Measurements from ENCODE around the gene TNFSF8. TPM values are rescaled to one million over a fixed set of nuclear protein-coding genes. Genes with fewer than 3 reads are reported as not detected.

The TNFSF8 gene
- polyA plus RNA-seq, 1 experiment: not detected

DNA sequence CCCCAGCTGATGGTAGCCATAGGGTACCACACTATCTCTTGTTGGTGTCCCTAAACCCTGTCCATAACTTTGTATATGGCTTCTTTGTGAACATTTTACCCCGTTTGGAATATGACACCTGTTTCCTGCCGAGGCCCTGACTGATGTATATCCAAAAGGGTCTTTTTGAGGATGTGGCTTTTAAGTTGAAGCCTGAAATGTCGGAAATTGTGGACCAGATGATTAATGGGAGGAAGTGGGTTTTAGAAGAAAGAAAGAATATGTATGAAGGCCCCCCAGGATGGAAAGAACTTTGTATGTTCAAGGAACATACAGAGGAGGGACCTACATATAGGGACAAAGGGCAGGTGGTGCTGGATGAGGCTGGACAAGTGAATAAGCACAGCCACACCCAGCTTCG is 16.7 kb upstream of the TNFSF8 start:
- Histone ChIP-seq H3K4me3 (ENCODE audit: low read depth, low read length) (no peak overlapping the region), H3K36me3 (ENCODE audit: control insufficient read depth, insufficient read depth, low read length) (no peaks in the 10 kb centered on the region), H3K27me3 (ENCODE audit: control insufficient read depth, insufficient read depth, low read length) (peaks cover 4% of the 10 kb centered on the region)
- ChIA-PET POLR2A (no interaction called here), CTCF (no interaction called here)
- DNase-seq (ENCODE audit: low read depth): no peak
- TF ChIP-seq CTCF (IDR thresholded peaks at IDR 0.05; ENCODE audit: insufficient read depth, low read depth, low read length): no peak

DNA sequence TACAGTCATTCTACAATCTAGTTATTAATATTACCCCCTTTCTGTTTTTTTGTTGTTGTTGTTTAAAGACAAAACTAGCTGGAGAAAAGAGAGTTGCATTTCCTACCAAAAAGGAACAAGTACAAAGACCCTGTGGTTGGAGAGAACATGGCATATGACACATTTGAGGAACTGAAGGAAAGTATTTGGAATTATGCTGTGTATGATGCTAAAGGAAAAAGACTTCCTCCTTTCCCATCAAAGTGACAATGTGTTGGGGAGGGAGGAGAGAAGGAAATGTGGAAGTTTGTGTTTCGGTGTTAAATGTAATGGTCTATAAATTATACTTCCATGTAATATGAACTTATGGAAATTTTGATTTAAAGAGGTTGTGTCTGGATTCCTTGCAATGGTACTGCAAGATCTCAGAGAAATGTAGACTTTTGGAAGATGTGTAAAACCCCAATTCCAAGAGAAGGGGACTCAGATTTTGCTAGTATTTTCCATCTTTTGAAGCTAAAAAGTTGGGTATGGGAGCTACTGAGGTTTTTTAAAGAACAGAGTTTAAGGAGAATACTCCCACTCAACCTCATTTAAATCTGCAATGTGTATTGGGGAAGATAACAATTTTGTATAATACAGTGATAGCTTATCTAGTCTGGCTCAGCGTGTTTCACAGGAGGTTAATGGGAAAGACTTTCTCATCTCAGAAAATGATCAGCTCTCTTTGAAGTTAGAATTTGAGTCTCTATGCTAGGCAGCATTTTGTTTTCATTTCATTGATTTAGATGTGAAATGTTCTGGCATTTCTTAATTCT is 15.4 kb upstream of the TNFSF8 start:
- H3K27me3 ChIP-seq (ENCODE audit: control insufficient read depth, insufficient read depth, low read length): peaks cover 6% of the 10 kb centered on the region
- ChIA-PET CTCF (interaction anchor here (0.8 to 1.9 kb wide), 3 partner anchors 10 to 35 kb away, joined by 3 to 4 read pairs (median 4); no protein-coding TSS in a partner anchor), POLR2A (no interaction called here)
- no peak overlapping the region for H3K4me3 ChIP-seq (ENCODE audit: low read depth, low read length)
- no peaks in the 10 kb centered on the region for H3K36me3 ChIP-seq (ENCODE audit: control insufficient read depth, insufficient read depth, low read length)
- no peak for DNase-seq (ENCODE audit: low read depth)
- TF ChIP-seq CTCF (IDR thresholded peaks at IDR 0.05; ENCODE audit: insufficient read depth, low read depth, low read length): no peak

- no peak overlapping the region for H3K4me3 ChIP-seq (ENCODE audit: low read depth, low read length)
- no peaks in the 10 kb centered on the region for H3K36me3 ChIP-seq (ENCODE audit: control insufficient read depth, insufficient read depth, low read length)
- H3K27me3 ChIP-seq (ENCODE audit: control insufficient read depth, insufficient read depth, low read length): peaks cover 5% of the 10 kb centered on the region
- POLR2A ChIA-PET: no interaction called here
- no peak for TF ChIP-seq CTCF (IDR thresholded peaks at IDR 0.05; ENCODE audit: insufficient read depth, low read depth, low read length)
- DNase-seq (ENCODE audit: low read depth): no peak
- CTCF ChIA-PET: no interaction called here
Observed at GRCh38 chr9:114941376-114941775, 11.0 kb upstream of the TNFSF8 start.

GRCh38 chr9:114938687-114939575 is 8.5 kb upstream of the TNFSF8 start:
- Histone ChIP-seq H3K27me3 (ENCODE audit: control insufficient read depth, insufficient read depth, low read length) (peaks cover 8% of the 10 kb centered on the region), H3K36me3 (ENCODE audit: control insufficient read depth, insufficient read depth, low read length) (no peaks in the 10 kb centered on the region), H3K4me3 (ENCODE audit: low read depth, low read length) (no peak overlapping the region)
- ChIA-PET CTCF (no interaction called here), POLR2A (no interaction called here)
- DNase-seq (ENCODE audit: low read depth): no peak
- TF ChIP-seq CTCF (IDR thresholded peaks at IDR 0.05; ENCODE audit: insufficient read depth, low read depth, low read length): no peak

DNA sequence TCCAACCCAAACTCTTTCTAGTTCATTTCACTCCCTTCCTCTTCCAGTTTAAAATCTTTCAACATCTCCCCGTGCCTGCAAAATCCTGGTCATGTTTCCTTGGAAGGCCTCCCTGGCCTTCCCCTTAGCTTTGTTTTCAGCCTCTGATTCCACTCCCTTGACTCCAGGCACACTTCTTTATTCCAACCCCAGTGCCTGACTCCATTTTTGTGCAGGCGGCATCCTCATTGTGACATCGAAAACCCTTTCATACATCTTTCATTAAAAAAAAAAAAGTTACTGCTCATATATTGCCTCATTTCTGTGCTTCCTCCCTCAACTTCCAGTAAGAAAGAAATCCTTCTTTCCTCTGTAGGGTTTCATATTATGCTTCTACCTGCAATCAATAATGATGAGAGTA is 7.1 kb upstream of the TNFSF8 start:
- no peak for TF ChIP-seq CTCF (IDR thresholded peaks at IDR 0.05; ENCODE audit: insufficient read depth, low read depth, low read length)
- ChIA-PET POLR2A (no interaction called here), CTCF (interaction anchor here (1.2 kb wide), 1 partner anchor 10 kb away, joined by 3 read pairs; no protein-coding TSS in a partner anchor)
- H3K4me3 ChIP-seq (ENCODE audit: low read depth, low read length): no peak overlapping the region
- no peaks in the 10 kb centered on the region for H3K36me3 ChIP-seq (ENCODE audit: control insufficient read depth, insufficient read depth, low read length)
- no peak for DNase-seq (ENCODE audit: low read depth)
- peaks cover 8% of the 10 kb centered on the region for H3K27me3 ChIP-seq (ENCODE audit: control insufficient read depth, insufficient read depth, low read length)

Data from BJ (cell line).